ENCODE results near the gene DMGDH.

The DMGDH gene

DNA sequence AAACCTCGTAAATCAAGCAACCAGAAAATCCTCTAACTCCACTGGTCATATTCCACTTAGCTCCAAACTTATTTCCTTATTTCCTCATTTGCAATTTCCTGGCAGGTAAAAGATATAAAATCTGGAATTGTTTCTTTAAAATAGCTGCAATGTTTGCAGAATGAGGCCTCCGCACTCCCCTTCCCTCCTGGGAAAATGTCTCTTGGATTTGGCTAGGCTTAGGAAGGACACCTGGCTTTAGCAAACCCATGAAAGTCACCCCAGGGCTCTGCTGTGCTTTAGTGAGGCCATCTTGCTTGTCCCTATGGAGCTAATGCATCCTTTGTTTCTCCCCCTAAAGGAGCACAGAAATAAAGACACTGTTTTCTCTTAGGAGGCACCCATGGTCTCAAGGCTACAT is 94.9 kb downstream of the DMGDH start:
- no peak for DNase-seq (ENCODE audit: low read depth in 2 of 2)

DNA sequence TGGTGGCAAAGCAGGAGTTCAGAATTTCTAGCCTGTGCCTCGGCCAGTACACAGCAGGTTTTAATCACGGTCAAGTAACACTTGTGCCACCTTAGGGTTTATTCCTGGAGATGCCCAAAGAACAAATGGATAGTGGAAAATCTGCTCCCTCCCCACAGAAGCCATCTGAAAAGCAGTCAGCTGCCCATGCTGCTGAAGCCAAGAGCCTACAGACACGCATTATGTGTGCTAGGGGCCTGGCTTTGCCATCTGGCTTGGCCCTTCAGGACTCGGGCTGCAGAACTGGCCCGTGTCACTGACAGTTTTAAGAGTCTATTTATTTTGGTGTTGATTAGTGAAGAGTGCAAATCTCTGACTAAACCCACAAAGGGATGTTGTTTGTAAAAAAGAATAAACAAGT is 95.5 kb downstream of the DMGDH start:
- DNase-seq (ENCODE audit: low read depth in 2 of 2), result no peak

DNA sequence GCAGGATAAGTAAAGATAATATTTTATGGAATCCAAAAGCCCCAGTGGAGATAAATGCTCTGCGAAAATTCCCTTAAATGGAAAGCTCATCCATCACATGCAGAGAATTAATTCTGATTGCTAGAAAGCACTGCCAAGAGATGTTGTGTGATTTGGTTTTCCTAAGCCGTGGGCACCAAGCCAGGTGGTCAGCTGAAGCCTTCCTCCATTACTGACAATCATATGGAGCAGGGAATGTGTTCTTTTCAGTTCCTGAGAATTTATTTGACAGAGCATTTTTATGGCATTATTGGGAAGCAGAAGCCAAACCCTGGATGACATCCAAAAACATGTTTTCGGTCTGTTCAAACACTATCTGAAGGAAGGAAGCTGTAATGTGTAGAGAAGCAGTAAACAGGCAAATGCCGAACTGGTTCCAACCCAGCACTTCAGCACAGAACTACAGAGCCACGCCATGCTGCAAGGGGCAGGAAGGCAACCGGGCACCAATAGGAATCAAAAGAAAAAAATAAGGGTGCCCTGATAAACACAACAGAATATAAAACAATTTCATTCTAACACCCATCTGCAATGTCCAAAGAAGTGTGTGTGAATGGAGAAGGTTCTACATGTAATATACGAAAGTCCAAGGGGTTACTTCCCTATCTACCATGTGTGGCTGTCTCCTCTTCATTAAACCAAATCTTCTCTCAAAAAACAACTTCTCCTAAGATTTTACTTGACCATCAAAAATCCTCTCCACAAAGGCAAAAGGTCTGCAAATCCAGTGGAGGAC is 96.6 kb downstream of the DMGDH start:
- DNase-seq (ENCODE audit: low read depth in 2 of 2), result no peak

DNA sequence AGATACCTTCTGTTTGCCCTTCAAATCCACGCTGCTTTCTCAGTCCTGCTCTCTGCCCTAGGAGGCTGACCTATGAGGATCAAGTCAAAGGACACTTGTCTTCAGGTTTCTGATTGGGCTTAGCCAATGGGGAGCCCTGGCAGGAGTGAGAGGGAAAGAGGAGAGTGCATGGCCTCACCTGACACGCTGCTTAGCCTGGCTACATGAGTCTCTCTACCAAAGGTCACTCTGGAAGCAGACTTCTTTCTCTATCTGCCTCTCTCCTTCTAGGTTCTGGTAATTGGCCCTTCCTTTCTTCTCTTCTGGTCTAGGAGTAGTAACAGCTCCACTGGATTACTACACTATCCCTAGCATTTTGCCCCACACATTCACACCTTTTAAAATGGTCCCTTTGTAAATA is 97.5 kb downstream of the DMGDH start:
- DNase-seq (ENCODE audit: low read depth in 2 of 2), result no peak

DNA sequence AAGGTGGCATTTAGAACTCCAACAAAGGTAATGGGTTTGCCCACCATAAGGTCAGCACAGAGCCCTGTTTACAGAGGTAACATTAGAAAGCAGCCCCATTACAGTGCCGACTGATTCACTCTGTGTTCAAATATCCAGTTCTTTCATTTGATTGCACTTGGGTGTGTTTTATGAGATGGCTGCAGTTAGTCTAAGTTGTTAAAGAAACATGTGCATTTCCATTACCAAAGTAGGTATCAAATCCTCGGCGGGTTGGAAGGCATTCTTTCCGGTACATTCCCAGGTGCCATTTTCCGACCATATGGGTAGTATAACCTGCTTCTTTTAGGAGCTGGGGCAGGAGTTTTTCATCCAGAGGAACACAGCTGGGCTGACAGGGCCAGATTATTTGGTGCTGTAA is 100.7 kb downstream of the DMGDH start:
- DNase-seq (ENCODE audit: low read depth in 2 of 2), result no peak

DNA sequence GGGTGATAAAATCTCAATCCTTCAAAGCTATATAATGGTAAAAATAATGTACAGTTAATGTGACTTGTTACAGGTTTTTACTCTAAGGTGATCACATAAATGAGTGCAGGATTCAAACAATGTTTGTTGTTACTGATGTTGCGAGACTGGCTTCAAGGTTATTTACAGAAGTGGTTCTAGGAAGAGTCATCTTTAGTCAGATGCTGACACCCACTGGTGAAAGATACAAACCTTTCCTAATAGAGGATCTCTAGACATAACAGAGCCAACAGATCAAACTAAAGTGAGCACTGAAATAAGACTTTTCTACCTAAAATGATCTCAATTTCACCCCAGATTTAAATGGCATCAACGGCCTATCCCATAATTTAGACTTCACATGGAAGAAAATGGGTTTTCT is 104.6 kb downstream of the DMGDH start:
- DNase-seq (ENCODE audit: low read depth in 2 of 2), result no peak

DNA sequence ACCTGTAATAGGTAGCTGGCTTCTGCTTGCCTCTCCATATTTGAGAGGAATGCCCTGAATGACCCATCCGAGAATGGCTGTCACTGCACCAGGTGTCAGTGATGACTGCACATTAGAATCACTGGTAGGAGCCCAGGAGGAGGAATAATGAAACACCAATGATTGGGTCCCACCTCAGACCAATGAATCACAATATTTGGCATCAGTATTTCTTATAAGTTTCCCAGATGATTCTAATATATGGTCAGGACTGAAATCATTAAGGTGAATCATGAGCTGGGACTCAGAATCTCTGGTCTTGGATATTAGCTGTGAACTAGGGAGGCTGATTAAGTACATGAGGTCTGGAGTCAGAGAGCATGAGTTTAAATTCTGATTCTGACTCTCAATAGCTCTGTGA is 107.7 kb downstream of the DMGDH start:
- DNase-seq (ENCODE audit: low read depth in 2 of 2), result no peak

DNA sequence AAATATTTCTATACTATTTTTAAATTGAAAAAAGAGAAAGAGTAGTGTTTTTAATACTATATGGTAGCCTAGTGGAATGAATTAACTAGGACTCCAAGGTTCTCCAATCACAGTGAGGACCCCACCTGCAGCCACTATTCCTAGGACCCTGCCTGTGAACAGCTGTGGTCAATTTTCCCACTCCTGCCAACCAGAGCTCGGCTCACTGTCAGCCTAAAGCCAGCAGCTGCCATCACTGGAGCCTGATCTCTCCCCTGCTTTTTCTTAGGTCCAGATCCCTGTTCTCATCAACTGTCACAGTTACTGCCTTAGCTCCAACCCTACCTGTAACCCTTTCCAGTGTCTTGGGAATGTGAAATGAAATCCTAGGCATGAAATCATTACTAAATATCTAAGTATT is 109.7 kb downstream of the DMGDH start:
- no peak for DNase-seq (ENCODE audit: low read depth in 2 of 2)

DNA sequence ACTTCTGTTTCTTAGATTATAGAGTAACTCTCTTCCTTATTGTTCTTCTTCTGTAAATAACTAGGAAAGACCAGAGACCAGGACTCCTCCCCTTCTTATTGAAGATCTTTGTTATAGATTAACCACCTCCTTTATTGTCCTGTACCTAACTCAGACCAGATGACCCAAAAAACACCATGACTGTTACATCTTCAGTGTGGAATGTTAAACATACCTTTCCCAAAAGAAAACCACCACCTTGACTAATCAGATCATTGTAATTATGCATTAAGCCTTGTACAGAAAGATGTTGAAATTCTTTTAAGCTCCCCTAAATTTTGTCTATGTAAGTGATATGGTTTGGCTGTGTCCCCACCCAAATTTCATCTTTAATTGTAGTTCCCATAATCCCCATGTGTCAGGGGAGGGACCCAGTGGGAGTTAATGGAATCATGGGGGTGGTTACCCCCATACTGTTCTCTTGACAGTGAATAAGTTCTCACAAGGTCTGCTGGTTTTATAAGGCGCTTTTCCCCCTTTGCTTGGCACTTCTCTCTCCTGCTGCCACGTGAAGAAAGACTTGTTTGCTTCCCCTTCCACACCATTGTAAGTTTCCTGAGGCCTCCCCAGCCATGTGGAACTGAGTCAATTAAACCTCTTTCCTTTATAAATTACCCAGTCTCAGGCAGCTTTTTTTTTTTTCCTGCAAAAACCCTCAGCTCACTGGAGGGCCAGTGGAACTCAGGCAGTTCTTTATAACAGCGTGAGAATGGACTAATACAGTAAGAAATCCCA is 110.6 kb downstream of the DMGDH start:
- DNase-seq (ENCODE audit: low read depth in 2 of 2), result no peak

DNA sequence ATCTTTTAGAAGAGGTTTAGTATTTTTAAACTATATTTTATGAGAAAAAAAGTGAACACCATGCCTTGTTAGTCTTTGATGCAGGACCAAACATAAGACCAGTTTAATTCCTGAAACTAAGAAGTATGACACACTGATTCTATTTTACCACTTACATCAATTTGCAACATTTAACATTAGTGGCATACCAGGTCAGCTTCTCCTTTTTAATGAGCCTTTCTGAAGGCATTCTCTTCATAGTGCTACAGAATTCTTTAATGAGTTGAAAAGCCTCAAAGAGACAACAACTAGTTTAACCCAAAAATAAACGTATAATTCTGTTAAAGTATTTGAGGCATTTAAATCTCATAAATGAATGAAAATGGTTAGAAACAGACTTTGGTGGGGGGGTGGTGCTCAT is 112.6 kb downstream of the DMGDH start:
- DNase-seq (ENCODE audit: low read depth in 2 of 2), result no peak

DNA sequence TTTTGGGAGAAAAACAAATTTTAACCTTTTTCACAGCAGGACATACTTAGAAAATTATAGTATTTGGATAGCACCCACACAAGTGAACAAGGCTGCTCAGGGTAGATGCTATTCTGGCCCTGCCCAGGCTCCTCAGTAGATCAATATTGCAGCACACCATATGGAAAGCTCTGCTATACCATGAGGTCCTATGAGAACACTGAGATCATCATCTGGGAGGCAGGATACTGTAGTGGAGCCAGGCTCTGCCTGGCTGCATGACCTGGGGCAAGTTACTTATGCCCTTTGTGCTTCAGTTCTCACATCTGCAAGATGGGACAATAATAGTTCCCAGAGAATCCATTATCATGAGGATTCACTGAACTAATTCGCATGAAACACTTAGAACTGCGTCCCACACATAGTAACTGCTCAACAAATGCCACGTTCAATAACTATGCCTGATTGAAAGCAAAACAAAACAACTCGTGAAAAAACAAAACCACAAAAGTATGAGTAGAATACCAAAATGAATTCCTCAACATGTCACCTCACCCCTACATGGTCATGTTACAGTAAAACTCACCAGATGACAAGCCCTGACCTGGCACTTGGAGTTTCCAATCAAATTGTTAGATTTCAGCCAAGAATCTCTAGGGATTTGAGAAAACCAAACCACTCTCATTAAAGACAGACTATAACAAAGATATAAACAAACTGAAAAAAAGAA is 116.2 kb downstream of the DMGDH start:
- no peak for DNase-seq (ENCODE audit: low read depth in 2 of 2)

Measured in stimulated activated CD8-positive, alpha-beta memory T cell treated with anti-CD3 and anti-CD28 coated beads, Interleukin-2, amount 100 ng/mL, for 48 hours (primary cell).